HG03159 (cell line): ENCODE results near the gene CRYAB.
"Not testable (repeated sequence)": the region's sequence is repeated elsewhere in the genome, so short reads cannot be mapped to it uniquely, and the experiment has no call there.

ENCODE experiments used
- ATAC-seq: cut with Tn5 transposase; IDR thresholded peaks from one replicate; pipeline ENCODE4 v1.9.1; 2021; ENCODE audit warnings: mild to moderate bottlenecking, moderate library complexity; ENCODE audit not compliant: unreplicated experiment

Gene CRYAB

DNA sequence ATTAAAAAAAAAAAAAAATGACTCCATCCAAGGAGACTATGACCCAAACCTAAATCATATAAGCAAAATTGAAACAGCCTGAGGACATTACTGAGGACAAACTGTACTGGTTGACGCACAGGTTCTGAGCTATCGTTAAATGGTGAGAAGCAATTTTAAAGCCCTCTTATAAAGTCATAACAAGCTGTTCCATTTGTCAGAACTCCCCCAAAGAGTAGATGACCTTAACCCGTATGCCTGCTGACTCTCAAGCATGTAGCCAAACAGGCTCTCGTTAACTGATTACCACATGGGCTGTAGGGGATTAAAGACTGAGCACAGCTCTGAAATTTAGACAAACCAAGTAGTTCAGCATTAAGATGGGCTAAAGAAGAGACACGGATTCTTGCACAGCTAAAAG is 2.2 kb downstream of the CRYAB start:
- no peak for ATAC-seq

DNA sequence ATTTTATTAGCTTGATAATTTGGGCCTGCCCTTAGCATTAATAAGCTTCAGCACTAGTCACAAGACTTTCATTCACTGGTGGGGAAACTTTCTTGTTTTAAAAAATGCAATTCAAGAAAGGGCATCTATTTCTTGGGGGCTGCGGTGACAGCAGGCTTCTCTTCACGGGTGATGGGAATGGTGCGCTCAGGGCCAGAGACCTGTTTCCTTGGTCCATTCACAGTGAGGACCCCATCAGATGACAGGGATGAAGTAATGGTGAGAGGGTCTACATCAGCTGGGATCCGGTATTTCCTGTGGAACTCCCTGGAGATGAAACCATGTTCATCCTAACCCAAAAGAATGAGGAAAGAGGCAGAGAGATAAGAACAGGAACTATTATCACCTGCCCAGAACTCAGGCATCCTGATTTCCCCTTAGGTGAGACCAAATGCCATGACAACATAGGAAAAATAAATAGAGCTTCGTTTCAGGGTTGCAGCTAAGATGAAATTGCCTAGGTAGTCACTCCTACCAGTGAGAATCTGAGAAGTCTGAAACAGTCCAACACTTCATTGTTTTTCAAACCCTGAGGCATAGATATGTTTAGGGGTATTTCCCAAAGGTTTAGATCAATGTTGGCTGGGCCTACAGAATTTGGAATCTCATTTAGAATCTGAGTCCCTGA is 2.8 kb downstream of the CRYAB start:
- no peak for ATAC-seq

DNA sequence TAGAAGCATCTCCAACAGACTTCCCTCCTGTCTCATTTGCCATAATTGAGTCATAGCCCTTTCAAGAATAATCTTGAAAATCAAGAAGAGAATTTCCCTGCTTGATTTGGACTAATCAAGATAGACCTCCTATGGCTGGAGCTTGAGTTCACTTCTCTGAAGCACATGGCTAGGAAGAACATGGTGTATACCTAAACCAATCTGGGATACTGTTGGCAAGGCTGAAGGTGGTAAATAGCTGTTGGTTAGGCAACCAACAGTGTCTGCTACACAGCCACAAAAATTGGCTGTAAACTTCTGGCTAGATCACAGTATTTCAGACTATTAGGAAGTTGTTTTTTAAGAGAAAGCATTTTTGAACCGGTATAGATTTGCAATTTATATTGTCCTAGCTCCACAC is 4.9 kb downstream of the CRYAB start:
- ATAC-seq: no peak

- ATAC-seq: no peak
Observed at GRCh38 chr11:111905411-111905810, 6.2 kb downstream of the CRYAB start.

DNA sequence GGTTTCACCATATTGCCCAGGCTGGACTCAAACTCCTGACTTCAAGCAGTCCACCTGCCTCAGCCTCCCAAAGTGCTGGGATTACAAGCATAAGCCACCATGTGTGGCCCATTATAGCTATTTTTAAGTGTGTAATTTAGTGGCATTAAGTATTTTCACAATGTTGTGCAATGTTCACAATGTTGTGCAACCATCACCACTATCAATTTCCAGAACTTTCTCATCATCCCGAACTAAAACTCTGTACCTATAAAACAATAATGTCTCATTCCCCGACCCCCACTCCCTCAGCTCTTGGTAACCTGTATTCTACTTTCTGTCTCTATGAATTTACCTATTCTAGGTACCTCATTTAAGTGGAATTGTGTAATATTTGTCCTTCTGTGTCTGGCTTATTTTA is 24.7 kb downstream of the CRYAB start:
- ATAC-seq: no peak

- ATAC-seq: no peak
Observed at GRCh38 chr11:111886032-111886431, 25.5 kb downstream of the CRYAB start.

DNA sequence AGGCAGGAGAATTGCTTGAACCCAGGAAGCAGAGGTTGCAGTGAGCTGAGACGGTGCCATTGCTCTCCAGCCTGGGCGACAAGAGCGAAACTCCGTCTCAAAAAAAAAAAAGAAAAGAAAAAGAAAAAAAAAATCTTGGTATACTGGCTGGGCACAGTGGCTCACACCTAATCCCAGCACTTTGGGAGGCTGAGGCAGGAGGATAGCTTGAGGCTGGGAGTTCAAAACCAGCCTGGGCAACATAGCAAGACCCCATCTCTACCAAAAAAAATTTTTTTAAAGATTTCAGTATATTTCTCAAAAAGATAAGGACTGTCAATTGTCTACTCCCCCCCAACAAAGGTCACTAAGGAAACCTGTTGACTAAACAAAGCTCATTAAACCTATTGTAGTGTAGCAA is 26.5 kb downstream of the CRYAB start:
- ATAC-seq: not testable (repeated sequence)

DNA sequence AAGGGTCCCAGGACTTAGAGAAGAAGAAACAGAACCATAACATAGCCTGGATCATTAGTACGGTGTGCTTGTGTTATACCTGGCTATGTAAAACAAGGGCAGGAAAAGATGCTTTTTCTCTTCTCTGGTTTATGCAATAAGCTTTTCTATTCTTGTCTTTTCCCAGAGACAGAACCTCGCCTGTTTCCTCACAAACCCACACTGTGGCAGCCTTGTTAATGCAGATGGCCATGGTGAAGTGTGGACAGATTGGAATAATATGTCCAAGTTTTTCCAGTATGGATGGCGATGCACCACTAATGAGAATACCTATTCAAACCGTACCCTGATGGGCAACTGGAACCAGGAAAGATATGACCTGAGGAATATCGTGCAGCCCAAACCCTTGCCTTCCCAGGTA is 29.4 kb downstream of the CRYAB start:
- no peak for ATAC-seq

GRCh38 chr11:111879637-111879960 is 32.0 kb downstream of the CRYAB start:
- ATAC-seq: no peak

- ATAC-seq: peak; percentile 91
Observed at GRCh38 chr11:111878849-111879636, 32.5 kb downstream of the CRYAB start, which contains the start of the genes CFAP68 and FDXACB1. Gene CFAP68, plus strand, starts transcription at chr11:111879541. Its CDS starts 20 bp downstream, at chr11:111879561. Gene FDXACB1, minus strand, starts transcription at chr11:111879165. Its CDS starts 33 bp downstream, at chr11:111879132.

- ATAC-seq: peak; percentile 2
Observed at GRCh38 chr11:111878385-111878848, 33.2 kb downstream of the CRYAB start.

DNA sequence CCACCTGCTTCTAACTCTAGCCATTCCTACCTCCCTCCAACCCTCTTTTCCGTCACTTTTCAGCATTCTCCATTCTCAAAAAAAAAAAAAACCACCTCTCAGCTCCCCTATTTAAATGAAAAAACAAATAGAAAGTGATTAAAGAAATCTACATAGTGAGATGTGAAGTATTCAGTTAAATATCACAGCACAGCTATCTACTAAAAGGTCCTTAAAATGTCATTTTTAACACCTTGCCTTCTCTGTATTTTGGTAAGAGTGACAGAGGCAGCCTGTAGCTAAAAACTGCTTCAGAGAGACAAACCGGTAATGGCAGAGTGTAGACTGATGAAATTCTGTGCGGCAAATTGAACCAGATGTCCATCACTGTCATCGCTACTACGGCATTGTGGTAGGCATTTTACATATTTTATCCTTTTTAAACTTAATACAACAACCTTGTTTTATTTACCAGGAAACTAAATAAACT is 39.8 kb downstream of the CRYAB start:
- no peak for ATAC-seq

DNA sequence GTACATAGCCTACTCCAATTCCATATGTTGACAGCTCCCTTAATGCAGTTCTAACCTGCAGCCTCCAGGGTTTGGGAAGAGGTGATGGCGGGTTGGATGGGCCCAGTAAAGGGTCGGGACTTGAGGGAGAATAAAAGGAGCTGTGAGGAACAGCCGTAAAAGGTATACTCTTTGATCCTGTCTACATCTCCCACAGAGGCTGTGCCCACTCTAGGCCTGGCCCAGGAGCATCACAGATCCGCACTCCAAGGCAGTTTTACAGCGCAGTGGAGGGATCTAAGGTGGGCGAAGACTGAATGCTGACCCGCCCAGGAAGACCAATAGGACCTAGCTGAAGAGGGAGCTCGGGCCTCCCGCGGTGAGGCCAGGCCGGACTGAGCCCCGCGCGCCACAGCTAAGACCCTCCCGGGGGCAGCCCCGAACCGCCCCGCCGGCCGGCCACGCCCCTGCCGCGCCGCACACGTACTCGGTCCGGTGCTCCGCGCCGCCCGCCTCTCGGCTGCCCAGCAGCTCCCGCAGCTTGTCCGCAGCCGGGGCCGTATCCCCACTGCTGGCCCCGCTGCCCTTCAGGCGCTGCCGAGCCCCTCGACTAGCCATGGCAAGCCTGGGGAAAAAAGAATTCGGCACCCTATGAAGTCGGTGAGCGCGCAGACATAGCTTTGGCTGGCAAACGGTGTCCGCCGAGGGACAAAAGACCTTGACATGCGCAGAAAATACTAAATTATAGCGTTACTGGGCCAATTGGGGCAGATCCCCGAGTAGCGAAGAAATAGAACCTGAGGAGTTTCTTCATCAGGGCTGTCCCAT is 40.5 kb downstream of the CRYAB start, which contains the start of gene ALG9:
Gene ALG9 (minus strand): TSS at position 696 of the 807 bp plus-strand sequence. CDS start 99 bp downstream, at position 597.
- peak; percentile 91 for ATAC-seq

DNA sequence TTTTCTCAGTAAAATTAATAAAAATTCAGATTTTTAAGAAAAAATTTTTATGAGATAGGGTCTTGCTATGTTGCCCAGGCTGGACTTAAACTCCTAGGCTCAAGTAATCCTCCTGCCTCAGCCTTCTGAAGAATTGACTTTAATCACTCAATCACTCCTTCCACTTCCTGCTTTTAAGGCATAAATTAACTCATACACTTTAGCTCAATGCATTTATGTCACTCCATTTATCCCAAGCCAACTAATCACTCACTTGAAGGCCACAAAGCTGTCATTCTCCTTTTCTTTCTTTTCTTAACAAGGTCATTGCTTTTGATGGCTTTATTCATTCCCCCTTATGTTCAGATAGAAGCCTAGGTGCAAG is 41.1 kb downstream of the CRYAB start:
- ATAC-seq: peak; percentile 2

- no peak for ATAC-seq
Observed at GRCh38 chr11:111870113-111870512, 41.5 kb downstream of the CRYAB start.

DNA sequence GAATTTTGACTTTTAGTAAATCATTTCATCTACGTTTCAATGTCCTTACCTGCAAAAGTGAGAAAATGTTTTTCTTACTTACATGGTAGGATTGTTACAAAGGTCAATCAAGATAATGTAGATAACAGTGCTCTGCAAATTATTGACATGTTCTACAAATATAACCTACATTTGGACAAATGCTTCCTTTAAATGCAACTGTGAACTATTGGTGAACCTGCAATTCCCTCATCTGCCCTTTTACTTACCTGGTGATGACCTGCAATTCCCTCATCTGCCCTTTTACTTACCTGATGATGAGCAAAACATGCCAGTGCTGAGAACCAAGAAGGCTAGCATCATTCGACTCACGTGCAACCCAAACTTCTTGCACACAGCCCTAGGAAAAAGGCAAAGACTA is 51.3 kb downstream of the CRYAB start:
- no peak for ATAC-seq
